NCI-H1694 (cell line): ENCODE results near the gene OR5AR1.
"Not testable (repeated sequence)": the region's sequence is repeated elsewhere in the genome, so short reads cannot be mapped to it uniquely, and the experiment has no call there.

Experiments
- DNase-seq: peaks from one replicate; lab custom pipeline; 2025; lab: John Stamatoyannopoulos, UW

The OR5AR1 gene

DNA sequence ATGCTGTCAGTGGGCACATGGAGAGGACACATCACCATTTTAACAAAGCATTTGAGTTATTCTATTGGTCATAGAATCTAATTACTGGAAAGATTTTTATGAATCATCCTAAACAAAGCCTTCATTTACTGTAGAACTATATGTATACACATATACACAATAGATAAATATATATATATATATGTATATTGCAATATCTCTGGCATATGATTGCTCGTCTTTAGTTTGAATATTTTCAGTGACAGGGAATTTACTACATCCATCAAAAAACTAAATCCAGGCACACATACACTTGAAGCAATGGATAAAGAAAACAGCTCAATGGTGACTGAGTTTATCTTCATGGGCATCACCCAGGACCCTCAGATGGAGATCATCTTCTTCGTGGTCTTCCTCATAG lies at the start of gene OR5AR1:
OR5AR1 (plus strand) TSS at position 301 of the 400 bp plus-strand sequence; CDS start at position 301, 0 bp downstream.
- no peak for DNase-seq

DNA sequence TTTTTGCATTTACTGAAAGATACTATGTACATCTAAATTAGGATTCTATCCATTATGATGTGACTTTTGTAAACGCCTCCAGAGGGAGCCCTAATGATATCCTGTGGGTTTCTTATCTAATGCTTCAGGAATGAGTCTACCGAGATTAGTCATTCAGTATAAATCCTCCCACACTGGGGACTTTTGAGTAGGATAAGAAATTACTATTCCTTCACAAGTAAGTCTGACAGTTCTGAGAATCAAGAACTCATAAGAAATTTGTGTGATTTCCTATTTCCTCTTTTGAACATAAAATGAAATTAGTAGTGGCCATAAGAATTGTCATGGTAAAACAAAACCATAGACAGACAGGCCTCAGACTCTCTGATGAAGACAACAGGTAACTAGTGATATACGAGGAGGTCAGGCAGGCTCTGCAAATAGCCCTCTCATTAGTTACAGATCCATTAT lies 38.8 kb upstream of the OR5AR1 start:
- peak; percentile 11 for DNase-seq

DNA sequence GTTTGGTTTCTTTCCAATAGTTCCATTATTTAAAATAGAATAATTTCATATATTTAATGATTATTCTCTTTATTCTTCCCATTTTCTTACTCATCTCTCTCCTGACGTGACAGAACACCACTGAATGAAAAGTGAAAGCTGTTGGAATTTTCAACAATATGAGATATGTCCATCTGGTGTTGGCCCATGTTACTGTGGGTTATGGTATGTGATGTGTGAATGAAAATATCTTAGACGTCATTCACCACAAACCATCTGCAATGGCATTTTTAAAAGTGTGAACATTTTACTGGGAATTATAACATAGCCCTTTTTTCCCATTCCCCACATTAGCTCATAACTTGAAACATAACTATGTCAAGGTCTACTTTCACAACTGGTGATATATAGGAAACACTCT lies 37.5 kb upstream of the OR5AR1 start:
- DNase-seq: no peak

DNA sequence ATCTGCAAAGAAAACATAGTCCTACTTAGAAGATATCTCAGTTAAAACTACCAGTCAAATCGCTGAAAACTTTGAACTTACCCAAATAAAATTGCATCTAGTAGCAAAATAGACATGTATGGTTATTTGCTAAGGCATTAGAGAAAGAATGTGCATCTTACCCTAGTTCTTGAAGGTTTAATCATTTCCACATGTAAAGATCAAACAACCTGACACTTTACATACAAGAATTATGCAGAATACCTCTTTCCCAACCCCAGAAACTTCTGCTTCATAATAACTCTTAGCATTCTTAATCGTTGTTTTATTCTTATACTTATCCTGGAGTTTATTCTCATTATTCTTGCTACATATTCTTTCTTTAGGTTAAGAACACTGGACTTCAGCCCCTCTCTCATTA lies 31.2 kb upstream of the OR5AR1 start:
- no peak for DNase-seq

DNA sequence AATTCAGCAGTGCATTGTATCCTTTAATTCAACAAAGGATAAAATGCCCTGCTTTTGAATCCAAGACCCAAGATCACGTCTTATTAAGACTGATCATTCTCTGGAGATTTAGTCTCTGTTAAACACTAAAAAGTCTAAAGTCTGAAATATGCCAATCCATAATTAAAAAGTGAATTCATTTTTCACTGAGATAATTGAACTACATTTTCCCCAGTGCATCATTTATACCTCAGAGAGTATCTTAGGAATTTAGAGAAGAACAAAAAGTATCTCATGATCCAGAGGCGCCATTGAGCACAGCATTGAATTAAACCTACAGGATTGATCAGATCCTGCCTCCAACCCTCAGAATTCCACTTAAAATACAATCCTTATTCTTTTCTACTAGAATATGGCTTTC lies 26.6 kb upstream of the OR5AR1 start:
- no peak for DNase-seq

DNA sequence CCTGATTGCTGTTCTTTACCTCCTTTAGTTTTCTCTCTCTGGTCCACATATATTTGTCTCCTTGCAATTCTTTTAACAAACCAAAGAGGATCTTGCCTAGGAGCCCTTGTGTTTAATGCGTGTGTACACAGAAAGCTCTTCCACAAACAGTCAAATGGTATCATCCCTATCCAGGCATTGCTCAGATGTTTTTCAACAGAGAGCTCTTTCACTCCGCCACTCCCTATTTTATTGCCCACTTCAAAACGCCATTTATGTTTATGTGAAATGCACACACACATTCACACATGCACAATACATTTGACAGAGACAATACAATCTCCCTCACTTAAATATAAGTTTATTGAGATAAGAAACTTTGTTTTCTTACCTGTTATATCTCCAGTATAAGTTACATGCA lies 26.0 kb upstream of the OR5AR1 start:
- no peak for DNase-seq

DNA sequence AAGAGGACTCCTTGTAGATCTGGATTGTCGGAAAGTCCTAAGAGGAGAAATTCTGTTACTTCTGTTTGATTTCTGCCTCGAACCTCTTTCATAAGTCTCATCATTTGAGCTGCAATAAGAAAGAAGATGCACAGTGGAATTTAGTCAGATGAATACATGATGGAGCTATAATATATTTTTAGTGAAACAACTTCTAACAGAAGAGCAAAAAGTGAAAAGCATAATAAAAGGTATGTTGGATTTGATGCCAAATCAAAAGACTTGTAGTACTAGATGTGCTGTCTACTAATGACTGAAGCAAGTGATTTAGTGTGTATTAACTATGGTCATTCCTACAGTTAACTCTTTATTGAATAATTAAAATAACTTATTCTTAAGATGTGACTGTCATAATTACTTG lies 21.1 kb upstream of the OR5AR1 start, which contains the start of gene OR5AP2:
OR5AP2 (minus strand) TSS at position 101 of the 400 bp plus-strand sequence; CDS start at position 101, 0 bp downstream.
- no peak for DNase-seq

DNA sequence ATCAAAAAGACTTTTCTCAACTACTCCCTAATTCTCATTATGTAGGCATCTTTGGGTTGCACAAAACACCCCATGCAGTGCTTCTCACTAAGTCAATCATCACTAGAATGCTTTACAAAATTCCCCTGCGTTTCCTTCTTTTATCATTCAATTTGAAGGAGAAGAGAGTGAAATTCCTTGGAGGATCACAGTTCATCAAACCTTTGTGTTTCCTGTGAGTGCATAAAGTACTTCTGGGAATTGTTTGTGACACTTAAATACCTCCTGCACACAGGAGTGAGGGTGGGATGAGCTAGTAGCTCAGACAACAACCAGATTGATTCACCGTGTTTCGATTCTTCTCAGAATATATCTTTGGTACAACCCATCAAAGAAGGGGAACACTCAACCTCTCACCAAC lies 3.7 kb upstream of the OR5AR1 start:
- no peak for DNase-seq

DNA sequence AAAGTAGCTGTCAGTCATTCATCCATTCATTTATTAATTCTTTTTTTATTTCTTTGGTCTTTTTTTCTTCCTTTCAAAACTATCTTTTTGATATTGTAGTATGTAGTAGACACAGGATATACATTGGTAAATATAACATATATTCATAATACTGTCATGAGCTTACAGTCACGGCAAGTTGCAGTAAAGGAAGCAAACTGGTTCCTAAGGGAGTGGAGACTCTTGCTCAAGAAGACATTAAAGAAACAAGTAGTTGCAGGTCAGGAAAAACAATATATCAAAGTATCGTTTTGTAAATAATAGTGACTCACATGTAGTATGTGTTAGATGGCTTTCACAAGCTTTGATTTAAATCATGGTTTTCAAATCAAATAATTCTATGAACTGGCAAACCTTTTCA lies 7.5 kb downstream of the OR5AR1 start:
- no peak for DNase-seq

DNA sequence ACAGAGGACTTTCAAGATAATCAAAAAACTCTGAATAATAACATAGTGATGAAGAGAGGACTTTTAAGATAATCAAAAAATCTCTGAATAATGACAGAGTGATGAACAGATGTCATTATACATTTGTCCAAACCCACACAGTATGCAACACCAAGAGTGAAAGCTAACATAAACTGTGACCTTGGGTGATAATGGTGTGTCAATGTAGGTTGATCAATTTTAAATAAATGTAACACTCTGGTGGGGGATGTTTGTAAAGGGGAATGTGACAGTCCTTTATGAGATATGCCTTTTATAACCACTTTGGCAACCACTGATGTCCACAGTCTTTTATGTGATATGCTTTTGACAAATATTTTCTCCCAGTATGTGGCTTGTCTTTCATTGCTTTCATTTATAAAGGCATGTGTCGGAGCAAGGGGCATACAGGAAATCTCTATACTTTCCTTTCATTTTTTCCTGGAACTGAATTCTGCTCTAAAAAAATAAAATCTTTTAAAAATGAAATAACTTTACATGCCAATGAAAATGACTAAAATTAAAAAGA lies 25.1 kb downstream of the OR5AR1 start:
- DNase-seq: no peak

DNA sequence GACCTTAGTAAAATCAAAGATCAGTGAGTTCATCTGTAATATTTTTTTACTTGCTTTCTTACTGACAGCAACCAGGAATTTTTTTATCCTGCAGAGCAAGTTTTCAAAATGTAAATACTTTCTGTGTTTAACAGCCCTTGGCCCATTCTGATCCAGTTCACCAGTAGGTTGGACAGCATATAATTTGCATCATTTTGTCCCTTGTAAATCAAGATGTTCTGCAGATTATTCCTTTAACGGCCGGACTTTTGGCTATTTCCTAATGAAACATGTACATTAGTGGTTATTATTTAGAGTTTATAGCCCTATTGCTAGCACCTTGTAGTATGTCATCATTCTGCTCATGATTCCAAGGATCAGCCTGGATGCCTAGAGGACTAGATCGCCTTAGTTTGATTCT lies 27.7 kb downstream of the OR5AR1 start:
- not testable (repeated sequence) for DNase-seq

DNA sequence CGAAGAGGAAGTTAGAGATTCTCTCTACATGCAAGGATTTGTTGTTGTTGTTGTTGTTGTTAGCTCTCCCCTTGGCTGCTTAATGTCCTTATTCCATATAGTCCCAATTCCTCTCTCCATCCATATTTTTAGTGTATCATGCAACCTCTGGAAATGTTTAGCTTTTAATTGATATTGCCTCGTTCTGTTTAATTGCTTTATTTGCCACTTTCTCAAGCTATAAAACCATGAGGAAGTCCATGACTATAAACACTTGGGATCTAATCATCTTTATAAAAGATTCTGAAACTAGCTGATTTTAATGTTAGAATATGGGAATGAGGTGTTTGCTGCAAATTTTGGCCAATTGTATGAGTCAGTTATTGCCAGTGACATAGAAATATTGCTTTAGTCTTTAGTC lies 29.9 kb downstream of the OR5AR1 start:
- no peak for DNase-seq

DNA sequence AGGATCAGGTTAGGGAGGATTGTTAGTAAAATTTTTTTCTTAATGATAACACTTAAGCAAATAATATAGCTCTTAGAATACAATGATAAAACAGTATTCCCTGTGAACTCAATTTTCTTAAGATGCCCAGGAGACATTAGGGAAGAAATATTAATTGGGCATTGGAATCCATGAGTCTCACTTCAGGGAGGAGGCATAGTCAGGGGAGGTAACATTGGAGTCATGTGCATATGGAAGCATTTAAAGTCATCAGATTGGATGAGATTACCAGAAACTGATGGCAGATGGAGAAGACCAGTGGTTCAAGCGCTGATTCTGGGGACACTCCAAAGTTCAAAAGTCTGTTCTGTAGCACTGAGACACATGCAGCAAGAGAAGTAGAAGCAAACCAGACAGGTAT lies 35.3 kb downstream of the OR5AR1 start, which contains the start of gene OR9G1:
OR9G1 (plus strand) TSS at position 301 of the 400 bp plus-strand sequence. CDS start 1,293 bp downstream, outside the sequence.
- no peak for DNase-seq

DNA sequence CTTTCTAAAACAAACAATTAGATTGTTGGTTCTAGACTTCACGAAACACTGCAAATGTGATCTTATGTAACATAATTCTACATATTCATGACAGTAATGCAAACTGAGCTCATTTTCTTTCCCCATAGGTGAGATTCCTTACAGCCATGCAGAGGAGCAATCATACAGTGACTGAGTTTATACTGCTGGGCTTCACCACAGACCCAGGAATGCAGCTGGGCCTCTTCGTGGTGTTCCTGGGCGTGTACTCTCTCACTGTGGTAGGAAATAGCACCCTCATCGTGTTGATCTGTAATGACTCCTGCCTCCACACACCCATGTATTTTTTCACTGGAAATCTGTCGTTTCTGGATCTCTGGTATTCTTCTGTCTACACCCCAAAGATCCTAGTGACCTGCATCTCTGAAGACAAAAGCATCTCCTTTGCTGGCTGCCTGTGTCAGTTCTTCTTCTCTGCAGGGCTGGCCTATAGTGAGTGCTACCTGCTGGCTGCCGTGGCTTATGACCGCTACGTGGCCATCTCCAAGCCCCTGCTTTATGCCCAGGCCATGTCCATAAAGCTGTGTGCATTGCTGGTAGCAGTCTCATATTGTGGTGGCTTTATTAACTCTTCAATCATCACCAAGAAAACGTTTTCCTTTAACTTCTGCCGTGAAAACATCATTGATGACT lies 36.9 kb downstream of the OR5AR1 start:
- no peak for DNase-seq

DNA sequence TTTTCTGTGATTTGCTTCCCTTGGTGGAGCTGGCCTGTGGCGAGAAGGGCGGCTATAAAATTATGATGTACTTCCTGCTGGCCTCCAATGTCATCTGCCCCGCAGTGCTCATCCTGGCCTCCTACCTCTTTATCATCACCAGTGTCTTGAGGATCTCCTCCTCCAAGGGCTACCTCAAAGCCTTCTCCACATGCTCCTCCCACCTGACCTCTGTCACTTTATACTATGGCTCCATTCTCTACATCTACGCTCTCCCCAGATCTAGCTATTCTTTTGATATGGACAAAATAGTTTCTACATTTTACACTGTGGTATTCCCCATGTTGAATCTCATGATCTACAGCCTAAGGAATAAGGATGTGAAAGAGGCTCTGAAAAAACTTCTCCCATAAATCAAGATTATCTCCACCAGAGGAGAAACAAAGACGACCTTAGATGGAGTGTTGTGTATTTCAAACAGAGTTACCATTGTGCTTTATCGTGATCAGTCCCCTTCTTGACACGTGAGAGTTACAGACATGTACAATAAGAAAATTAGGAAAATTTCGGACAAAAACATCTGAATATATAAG lies 37.5 kb downstream of the OR5AR1 start:
- DNase-seq: no peak

DNA sequence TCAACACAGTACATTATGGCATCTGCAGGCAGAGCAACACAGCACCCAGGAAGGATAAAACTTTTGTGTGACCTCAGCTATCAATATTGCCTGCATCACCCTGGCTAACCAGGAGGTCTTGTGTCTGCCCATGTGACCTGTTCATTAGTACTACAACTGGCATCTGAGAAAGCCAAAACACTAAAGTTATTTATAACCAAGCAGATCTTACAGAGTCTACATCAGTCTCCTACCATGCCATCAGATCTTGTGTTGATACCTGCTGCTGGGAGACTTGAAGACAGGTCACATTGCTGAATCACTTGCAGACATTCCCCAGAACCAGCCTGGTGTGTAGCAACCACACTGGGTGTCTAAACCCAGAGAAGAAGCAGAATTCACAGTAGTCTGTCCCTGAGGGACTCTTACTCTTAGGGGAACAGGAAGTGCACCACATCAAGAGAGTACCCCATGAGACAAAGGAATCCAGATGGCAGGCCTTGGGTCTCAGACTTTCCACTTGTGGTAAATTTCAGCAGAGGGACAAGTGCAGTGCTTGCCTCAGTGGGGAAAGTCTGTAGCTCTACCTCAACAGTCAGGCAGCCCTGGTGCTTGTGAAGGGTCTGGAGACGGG lies 42.4 kb downstream of the OR5AR1 start:
- no peak for DNase-seq

DNA sequence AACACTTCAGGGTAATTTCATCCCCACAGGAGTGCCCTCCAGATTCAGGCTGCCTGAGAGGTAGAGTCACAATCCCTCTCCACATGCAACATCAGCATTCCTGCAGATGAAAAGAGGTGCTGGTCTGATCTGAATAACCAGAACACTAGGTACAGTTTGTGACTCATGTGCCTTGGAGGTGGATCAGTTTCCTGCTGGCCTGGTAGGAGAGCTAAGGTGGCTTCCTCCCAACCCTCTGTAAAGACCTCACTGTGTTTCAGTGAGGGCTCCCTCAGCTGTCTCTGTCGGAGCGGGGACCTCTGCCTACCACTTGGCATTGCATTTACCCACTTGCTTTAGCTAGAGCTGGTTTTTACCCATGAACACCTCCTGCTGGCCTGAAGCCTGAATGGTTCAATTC lies 43.0 kb downstream of the OR5AR1 start:
- no peak for DNase-seq

DNA sequence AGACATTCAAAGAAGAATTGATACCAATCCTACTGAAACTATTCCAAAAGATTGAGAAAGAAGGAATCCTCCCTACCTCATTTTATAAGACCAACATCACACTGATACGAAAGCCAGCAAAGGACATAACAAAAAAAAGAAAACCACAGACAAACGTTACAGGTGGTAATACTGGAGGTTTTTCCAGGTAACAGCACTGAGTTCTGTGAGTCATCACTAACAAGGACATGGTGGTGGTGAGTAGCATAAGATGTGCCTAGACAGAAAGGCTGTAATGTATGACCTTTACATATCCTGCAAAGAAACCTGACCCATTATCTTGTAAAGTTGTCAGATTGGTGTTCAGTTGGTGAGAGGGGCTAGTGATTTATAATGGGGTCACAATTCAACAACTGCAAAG lies 50.7 kb downstream of the OR5AR1 start:
- no peak for DNase-seq
